NB4 (cell line): ENCODE data around the gene GPS2.

Source experiments
- POLR2A ChIP-seq: IDR thresholded peaks from 2 replicates; pipeline ENCODE4 v1.6.1; 2011; ENCODE audit warnings: mild to moderate bottlenecking; ENCODE audit not compliant: insufficient read length; ENCODE audit errors: extremely low read depth
- TF ChIP-seq, protein P1 (sequence below): IDR thresholded peaks from one replicate; pipeline ENCODE4 v1.5.1; 2012; ENCODE audit warnings: low read depth, low read length

DNA sequence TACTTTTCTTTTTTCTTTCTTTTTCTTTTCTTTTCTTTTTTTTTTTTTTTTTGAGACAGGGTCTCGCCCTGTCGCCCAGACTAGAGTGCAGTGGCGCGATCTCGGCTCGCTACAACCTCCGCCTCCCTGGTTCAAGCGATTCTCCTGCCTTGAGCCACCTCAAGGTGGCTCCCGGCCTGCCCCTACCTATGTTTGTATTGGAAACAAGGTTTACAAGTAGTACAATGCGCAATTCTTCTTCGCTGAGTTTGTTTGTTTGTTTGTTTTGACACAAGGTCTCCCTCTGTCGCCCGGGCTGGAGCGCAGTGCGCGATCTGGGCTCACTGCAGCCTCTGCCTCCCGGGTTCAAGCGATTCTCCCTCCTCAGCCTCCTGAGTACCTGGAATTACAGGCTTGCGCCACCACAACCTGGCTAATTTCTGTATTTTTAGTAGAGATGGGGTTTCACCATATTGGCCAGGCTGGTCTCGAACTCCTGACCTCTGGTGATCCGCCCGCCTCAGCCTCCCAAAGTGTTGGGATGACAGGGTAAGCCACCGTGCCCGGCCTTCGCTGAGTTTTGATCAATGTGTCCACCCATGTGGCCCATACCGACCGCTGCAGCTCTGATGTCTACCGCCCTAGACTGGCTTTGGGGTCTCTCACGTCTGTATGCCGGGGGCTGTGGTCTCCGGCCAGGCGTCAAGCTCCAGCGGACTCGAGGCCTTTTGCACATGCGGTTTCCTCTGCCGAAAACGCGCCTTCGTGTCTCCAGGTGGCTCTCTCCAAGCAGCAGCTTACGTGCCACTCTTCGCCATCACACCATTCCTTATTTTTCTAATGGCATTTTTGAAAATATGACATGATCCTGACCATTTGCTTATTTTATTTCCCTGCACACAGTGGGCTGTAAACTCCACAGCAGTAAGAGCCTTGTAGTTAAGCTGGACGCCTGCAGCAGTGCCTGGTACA, 19.7 kb downstream of the GPS2 start:
- TF ChIP-seq POLR2A, result no peak
- TF ChIP-seq, protein P1, sequence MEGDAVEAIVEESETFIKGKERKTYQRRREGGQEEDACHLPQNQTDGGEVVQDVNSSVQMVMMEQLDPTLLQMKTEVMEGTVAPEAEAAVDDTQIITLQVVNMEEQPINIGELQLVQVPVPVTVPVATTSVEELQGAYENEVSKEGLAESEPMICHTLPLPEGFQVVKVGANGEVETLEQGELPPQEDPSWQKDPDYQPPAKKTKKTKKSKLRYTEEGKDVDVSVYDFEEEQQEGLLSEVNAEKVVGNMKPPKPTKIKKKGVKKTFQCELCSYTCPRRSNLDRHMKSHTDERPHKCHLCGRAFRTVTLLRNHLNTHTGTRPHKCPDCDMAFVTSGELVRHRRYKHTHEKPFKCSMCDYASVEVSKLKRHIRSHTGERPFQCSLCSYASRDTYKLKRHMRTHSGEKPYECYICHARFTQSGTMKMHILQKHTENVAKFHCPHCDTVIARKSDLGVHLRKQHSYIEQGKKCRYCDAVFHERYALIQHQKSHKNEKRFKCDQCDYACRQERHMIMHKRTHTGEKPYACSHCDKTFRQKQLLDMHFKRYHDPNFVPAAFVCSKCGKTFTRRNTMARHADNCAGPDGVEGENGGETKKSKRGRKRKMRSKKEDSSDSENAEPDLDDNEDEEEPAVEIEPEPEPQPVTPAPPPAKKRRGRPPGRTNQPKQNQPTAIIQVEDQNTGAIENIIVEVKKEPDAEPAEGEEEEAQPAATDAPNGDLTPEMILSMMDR, result no peak
